GM12875 (cell line): Measurements from ENCODE around the gene STXBP5L.

Experiments used
- H3K4me3 ChIP-seq: one replicate; pipeline ENCODE4 v1.5.1; 2011; ENCODE audit warnings: low read depth, low read length, control low read depth
- TF ChIP-seq, protein P1 (sequence below): IDR thresholded peaks from 2 replicates; pipeline ENCODE4 v1.5.1; 2011; ENCODE audit warnings: low read depth, mild to moderate bottlenecking, control low read depth, inconsistent platforms, low read length, moderate library complexity, borderline replicate concordance; ENCODE audit not compliant: insufficient read depth

Gene STXBP5L

DNA sequence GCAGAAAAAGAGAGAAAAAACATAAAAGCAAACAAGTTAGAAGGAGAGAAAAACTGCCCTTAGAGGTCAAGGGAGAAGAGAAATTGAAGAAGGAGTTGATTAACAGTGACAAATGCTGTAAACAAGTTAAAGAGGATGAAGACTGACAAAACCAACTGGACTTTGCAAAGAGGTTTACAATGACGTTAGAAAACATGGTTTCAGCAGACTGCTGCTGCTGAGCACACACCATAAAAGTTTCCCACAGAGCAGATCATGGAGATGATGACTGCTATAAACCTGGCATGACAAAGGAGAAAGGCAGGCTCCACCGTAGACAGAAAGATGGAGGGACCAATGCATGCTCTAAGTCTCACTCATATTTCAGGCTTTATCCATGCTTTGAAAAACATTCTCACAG lies 559.1 kb downstream of the STXBP5L start:
- TF ChIP-seq, protein P1, sequence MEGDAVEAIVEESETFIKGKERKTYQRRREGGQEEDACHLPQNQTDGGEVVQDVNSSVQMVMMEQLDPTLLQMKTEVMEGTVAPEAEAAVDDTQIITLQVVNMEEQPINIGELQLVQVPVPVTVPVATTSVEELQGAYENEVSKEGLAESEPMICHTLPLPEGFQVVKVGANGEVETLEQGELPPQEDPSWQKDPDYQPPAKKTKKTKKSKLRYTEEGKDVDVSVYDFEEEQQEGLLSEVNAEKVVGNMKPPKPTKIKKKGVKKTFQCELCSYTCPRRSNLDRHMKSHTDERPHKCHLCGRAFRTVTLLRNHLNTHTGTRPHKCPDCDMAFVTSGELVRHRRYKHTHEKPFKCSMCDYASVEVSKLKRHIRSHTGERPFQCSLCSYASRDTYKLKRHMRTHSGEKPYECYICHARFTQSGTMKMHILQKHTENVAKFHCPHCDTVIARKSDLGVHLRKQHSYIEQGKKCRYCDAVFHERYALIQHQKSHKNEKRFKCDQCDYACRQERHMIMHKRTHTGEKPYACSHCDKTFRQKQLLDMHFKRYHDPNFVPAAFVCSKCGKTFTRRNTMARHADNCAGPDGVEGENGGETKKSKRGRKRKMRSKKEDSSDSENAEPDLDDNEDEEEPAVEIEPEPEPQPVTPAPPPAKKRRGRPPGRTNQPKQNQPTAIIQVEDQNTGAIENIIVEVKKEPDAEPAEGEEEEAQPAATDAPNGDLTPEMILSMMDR: no peak
- no peak overlapping the region for H3K4me3 ChIP-seq

DNA sequence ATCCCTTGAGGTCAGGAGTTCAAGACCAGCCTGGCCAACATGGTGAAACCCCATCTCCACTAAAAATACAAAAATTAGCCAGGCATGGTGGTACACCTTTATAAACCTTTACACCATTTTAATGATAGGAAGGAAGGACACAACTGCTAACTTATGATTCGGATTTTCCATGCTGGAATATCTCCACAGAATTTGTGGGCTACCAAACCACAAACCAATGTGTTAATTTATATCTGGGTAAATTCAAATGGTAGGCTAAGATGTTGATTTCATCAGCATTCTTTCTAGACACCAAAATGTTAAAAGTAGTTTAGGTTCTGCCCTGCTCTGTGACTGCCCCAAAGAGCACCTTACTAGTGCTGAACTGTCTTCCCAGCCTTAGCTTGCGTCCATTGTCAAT lies 565.0 kb downstream of the STXBP5L start:
- TF ChIP-seq, protein P1: no peak
- no peak overlapping the region for H3K4me3 ChIP-seq
